Measurements from ENCODE around the gene UTS2. TPM values are rescaled to one million over a fixed set of nuclear protein-coding genes. Genes with fewer than 3 reads are reported as not detected.

UTS2 gene
- total and polyA plus RNA-seq, 2 of the 4 experiments (the other 2 are of a cell fraction): not detected

DNA sequence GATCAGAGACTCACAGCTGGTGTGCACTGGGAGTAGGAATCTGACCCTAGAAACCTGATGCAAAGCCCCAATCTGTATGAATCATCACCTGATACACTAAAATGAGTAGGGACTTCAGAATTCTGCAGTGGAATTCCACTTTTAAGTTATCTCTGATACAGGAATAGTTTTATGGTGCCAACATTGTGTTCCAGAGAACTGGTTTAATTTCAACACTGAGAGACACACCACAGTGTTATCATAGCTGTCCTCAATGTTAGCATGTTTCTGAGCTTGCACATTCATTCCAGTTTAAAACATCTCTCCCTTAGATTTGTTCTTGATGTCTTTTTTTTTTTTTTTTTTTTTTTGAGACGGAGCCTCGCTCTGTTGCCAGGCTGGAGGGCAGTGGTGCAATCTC is 7.1 kb downstream of the UTS2 start:
- H4K20me1 ChIP-seq (ENCODE audit: insufficient read depth, low read length): no peaks in the 10 kb centered on the region
- BruUV-seq (replicated peaks): no TSS peak
- no peaks in the 10 kb centered on the region for H3K9me3 ChIP-seq (ENCODE audit: control insufficient read depth, insufficient read depth, low read length)
- peaks cover 2% of the 10 kb centered on the region for H3K36me3 ChIP-seq (ENCODE audit: control insufficient read depth, insufficient read depth, low read length)
- H3K4me2 ChIP-seq (ENCODE audit: low read depth, low read length): no peak overlapping the region
- H4K5ac ChIP-seq (ENCODE audit: low read depth, low read length): no peak overlapping the region
- CTCF ChIA-PET: interaction anchor here (0.6 to 1.2 kb wide), 2 partner anchors 33 to 93 kb away, joined by 3 to 8 read pairs; no protein-coding TSS in a partner anchor
- no peak overlapping the region for H4K91ac ChIP-seq (ENCODE audit: insufficient read depth, low read depth, low read length)
- WGBS, 2 experiments (ENCODE audit: extremely low coverage in 2 of 2, insufficient read length in 1 of 2): no CpG with 5 or more reads among the region's 2 CpGs
- H3K18ac ChIP-seq (ENCODE audit: low read depth, low read length): no peak overlapping the region
- H2AK5ac ChIP-seq (ENCODE audit: low read depth, low read length): no peak overlapping the region
- no peaks in the 10 kb centered on the region for H3K27me3 ChIP-seq (ENCODE audit: control insufficient read depth, insufficient read depth, low read length)
- ATAC-seq (ENCODE audit: low read depth) (peak; percentile 88), DNase-seq (peak; percentile 92)
- peaks cover 9% of the 10 kb centered on the region for H3K4me1 ChIP-seq (ENCODE audit: control insufficient read depth, insufficient read depth, low read length)
- H3K4ac ChIP-seq (ENCODE audit: low read depth, low read length): no peak overlapping the region
- H2AK9ac ChIP-seq (replicated peaks; ENCODE audit: low read depth, low read length, poor library complexity): no peak overlapping the region
- in situ Hi-C loops (cut with MboI; ENCODE audit: low sequenced_read_pairs): no loop called here
- H3K27ac ChIP-seq (ENCODE audit: insufficient read depth, low read length): no peak overlapping the region
- H2AFZ ChIP-seq (replicated peaks; ENCODE audit: low read length, poor library complexity): no peak overlapping the region
- no peak overlapping the region for H3K4me3 ChIP-seq (ENCODE audit: insufficient read depth, low read depth, low read length)
- no peaks in the 10 kb centered on the region for H3K79me1 ChIP-seq (ENCODE audit: low read depth in 1 of 2, low read length in 2 of 2)
- TF ChIP-seq BHLHE40 (IDR thresholded peaks at IDR 0.05; ENCODE audit: low read depth, low read length) (peak; percentile 71), NFE2L2 (IDR thresholded peaks at IDR 0.05; ENCODE audit: low read depth, low read length) (no peak)
- H2BK15ac ChIP-seq (ENCODE audit: low read depth, low read length): no peak overlapping the region
- no peak overlapping the region for H3K9ac ChIP-seq (ENCODE audit: low read depth, low read length)
- H2BK20ac ChIP-seq (ENCODE audit: low read depth, low read length): no peak overlapping the region
- H3K56ac ChIP-seq (ENCODE audit: extremely low read depth, insufficient read depth, low read length): no peak overlapping the region
- H2BK5ac ChIP-seq (ENCODE audit: low read depth, low read length, poor library complexity, severe bottlenecking): no peak overlapping the region
- H3K14ac ChIP-seq (replicated peaks; ENCODE audit: low read depth, low read length): no peak overlapping the region
- H3K9me1 ChIP-seq (ENCODE audit: insufficient read depth, low read length): 0 out of 2 replicates have a peak, but pooled peaks cover 3% of the 10 kb centered on the region
- H2BK120ac ChIP-seq (ENCODE audit: low read depth, low read length): no peak overlapping the region
- dilution Hi-C loops (cut with HindIII; ENCODE audit: low sequenced_read_pairs, unreplicated experiment): no loop called here
- POLR2A ChIA-PET (ENCODE audit: unreplicated experiment): no interaction called here
- intact Hi-C loops (cut with micrococcal nuclease): loop anchor here (5.0 kb wide), 1 partner anchor 37 kb away; no protein-coding TSS in a partner anchor
- no peak overlapping the region for H4K8ac ChIP-seq (ENCODE audit: low read depth in 2 of 2, low read length in 2 of 2)
- no peak overlapping the region for H3K23ac ChIP-seq (ENCODE audit: low read depth, low read length)
